Naive thymus-derived CD8-positive, alpha-beta T cell (primary cell): ENCODE measurements around the gene NEGR1. TPM values are rescaled to one million over a fixed set of nuclear protein-coding genes. Genes with fewer than 3 reads are reported as not detected.

Source experiments
- ATAC-seq, 2 donors: fragments of 150-1000 bp; cut with Tn5 transposase in 1 of 2; sonication (Bioruptor Pico), chemical (Tn5 transposase) in 1 of 2; 1 replicate in 1 of 2; 2 replicates in 1 of 2; pipeline ENCODE4 v1.10.0; 2021; ENCODE audit warnings: mild to moderate bottlenecking in 2 of 2, moderate library complexity in 2 of 2
- POLR2A ChIA-PET: fragments of 350-600 bp; sonication (Branson Sonifier 250); formaldehyde crosslinking; loops from one replicate; lab custom pipeline; 2021; ENCODE audit warnings: antibody characterized with exemption; lab: Charles Lee
- DNase-seq, 10 donors: peaks; one replicate each; pipeline versions ENCODE4 v3.0.0 to v3.0.0-alpha.2; 2020 to 2022
- H3K27ac Mint-ChIP-seq, 10 donors: one replicate each; pipeline ENCODE4 v1.8.0; 2020 to 2022; ENCODE audit warnings: mild to moderate bottlenecking in 10 of 10, mixed read lengths in 10 of 10, moderate library complexity in 4 of 10, inconsistent platforms in 1 of 10
- H3K27me3 Mint-ChIP-seq, 5 donors: one replicate each; pipeline ENCODE4 v1.8.0; 2021 to 2022; ENCODE audit warnings: mixed read lengths in 5 of 5
- H3K36me3 Mint-ChIP-seq, 3 donors: one replicate each; pipeline ENCODE4 v1.8.0; 2020 to 2022; ENCODE audit warnings: mixed read lengths in 3 of 3, mild to moderate bottlenecking in 2 of 3, inconsistent platforms in 1 of 3
- H3K4me1 Mint-ChIP-seq, 4 donors: one replicate each; pipeline ENCODE4 v1.8.0; 2021 to 2022; ENCODE audit warnings: mixed read lengths in 4 of 4
- H3K4me3 Mint-ChIP-seq, 10 donors: one replicate each; pipeline ENCODE4 v1.8.0; 2020 to 2022; ENCODE audit warnings: mild to moderate bottlenecking in 10 of 10, mixed read lengths in 10 of 10, moderate library complexity in 6 of 10, inconsistent platforms in 1 of 10
- H3K9me3 Mint-ChIP-seq, 9 donors: one replicate each; pipeline ENCODE4 v1.8.0; 2020 to 2022; ENCODE audit warnings: mixed read lengths in 9 of 9, mild to moderate bottlenecking in 3 of 9, inconsistent platforms in 1 of 9, moderate library complexity in 1 of 9
- polyA plus RNA-seq, 3 donors: library from polyadenylated mRNA; unstranded; fragments of 300-500 nt; fragmentation: Illumina TruSeq; gene quantifications; one replicate each; pipeline ENCODE4 v1.2.3, GENCODE V29; 2021
- total RNA-seq, 8 experiments: library from RNA in 2 of 8; stranded (reverse) in 2 of 8; gene quantifications; one replicate each; pipeline ENCODE4 v1.2.3 and lab custom pipeline; 2021 to 2026

NEGR1 gene
- total and polyA plus RNA-seq, 5 experiments from 2014 or later = not detected

DNA sequence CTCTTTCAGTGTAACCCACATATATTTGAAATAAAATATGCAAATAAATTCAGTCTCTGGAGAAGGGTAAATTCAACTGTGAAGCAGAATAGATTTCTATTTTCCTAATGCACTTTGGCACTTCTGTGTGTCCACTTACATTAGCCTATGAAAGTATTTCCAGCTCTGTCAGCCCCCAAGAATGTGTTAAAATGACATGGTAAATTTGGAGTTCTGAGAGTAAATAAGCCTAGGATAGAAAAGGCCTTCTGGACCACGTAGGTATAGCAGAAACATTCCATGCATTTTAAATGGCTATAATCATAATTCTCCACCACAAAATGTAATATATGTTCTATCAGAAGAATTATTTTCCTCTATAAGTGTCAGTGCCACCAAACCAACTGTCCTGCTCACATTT lies 276.2 kb downstream of the NEGR1 start:
- no peaks in the 10 kb centered on the region for H3K4me1 Mint-ChIP-seq
- POLR2A ChIA-PET = no interaction called here
- ATAC-seq (no peak), DNase-seq (no peak)
- H3K27ac Mint-ChIP-seq = no peak overlapping the region
- H3K9me3 Mint-ChIP-seq = no peaks in the 10 kb centered on the region
- peaks cover 0 to 6% (median 0%) of the 10 kb centered on the region in 5 donors for H3K27me3 Mint-ChIP-seq
- H3K36me3 Mint-ChIP-seq = no peaks in the 10 kb centered on the region
- no peak overlapping the region for H3K4me3 Mint-ChIP-seq

DNA sequence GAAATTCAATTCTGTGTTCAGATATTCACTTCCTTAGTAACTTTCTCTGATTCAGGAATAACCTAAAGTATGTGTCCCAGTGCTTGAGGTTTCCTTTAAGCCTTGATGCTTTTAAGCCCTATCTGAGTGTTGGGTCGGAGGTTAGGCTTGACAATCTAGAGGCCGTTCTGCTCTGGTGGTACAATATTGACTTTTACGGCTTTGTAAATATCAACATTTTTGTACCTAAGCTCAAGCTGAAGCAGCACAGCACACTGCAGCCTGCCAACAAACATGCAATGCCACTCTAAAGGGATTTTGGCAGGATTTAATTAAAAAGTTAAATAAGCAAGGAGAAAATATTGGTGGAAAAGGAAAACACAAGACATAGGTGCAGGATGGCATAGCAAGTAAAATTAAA lies 279.2 kb downstream of the NEGR1 start:
- no peak for DNase-seq
- H3K36me3 Mint-ChIP-seq = no peaks in the 10 kb centered on the region
- H3K4me1 Mint-ChIP-seq = no peaks in the 10 kb centered on the region
- H3K27me3 Mint-ChIP-seq = no peaks in the 10 kb centered on the region
- no peak for ATAC-seq
- POLR2A ChIA-PET = no interaction called here
- H3K9me3 Mint-ChIP-seq = peaks cover 0 to 2% (median 0%) of the 10 kb centered on the region in 9 donors
- H3K27ac Mint-ChIP-seq = no peak overlapping the region
- no peak overlapping the region for H3K4me3 Mint-ChIP-seq

DNA sequence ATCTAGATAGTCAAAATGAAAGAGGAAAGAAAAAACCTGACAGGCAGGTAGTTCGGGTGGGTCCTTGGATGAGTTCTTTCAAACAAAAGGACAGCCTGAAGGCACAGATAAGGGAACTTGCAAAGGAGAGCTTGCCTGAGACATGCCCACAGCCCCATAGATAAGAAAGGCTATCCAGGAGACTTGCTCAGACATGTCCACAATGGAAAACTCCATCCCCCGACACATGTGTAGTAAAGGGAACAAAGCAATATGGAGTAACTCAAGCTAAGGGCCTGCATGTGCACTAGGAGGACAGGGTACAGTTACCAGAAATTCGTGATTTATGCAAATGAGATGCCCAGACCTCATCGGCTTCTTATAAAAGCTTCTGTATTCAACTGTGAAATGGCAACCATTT lies 281.5 kb downstream of the NEGR1 start:
- POLR2A ChIA-PET = no interaction called here

DNA sequence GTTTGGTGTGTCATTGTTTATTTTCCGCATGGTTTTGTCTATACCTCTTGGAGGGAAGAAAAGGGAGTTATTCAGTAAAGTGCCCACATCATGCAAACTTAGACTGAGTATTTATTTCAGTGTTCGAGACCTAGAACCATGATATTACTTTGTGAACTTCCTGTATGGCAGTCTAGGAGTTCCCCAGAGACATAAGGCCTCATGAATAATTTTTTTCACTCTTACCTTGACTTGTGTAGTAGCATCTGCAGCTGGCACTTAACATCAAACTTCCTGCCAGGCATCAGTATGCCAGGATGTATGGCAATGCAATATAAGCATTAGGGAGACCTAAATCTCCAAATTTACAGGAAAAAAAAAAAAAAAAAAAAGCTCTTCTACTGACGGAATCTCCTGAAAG lies 287.7 kb downstream of the NEGR1 start:
- Mint-ChIP-seq H3K36me3 (no peaks in the 10 kb centered on the region), H3K27ac (no peak overlapping the region), H3K9me3 (peaks cover 0 to 14% (median 0%) of the 10 kb centered on the region in 9 donors), H3K4me3 (no peak overlapping the region), H3K27me3 (no peaks in the 10 kb centered on the region), H3K4me1 (no peaks in the 10 kb centered on the region)
- no peak for DNase-seq
- ATAC-seq = no peak
- POLR2A ChIA-PET = no interaction called here

More for the DNA sequence above, 281.5 kb downstream of the NEGR1 start:
- Mint-ChIP-seq H3K27ac (no peak overlapping the region), H3K36me3 (no peaks in the 10 kb centered on the region), H3K27me3 (no peaks in the 10 kb centered on the region), H3K4me3 (no peak overlapping the region), H3K4me1 (no peaks in the 10 kb centered on the region), H3K9me3 (peaks cover 0 to 10% (median 0%) of the 10 kb centered on the region in 9 donors)
- no peak for ATAC-seq
- no peak for DNase-seq

DNA sequence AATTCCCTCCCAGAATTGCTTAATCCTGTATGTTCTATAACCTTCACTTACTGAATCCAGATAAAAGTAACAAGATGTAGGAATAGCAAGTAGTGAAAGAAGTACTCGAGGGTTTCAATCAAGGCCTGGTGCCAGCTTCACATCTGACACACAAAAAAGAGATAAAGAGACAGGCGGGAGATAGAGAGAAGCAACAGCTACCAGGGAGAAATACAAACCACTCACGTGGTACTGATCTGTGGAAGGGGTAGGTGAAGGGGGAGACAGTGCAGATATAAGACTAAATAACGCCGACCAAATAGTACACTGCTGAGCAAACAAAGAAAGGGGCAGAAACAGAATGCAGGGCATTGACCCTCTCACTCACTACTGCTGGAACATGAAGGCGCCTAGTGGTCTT lies 295.2 kb downstream of the NEGR1 start:
- Mint-ChIP-seq H3K4me3 (no peak overlapping the region), H3K27ac (no peak overlapping the region), H3K4me1 (peaks cover 0 to 2% (median 0%) of the 10 kb centered on the region in 4 donors), H3K27me3 (peaks cover 0 to 3% (median 0%) of the 10 kb centered on the region in 5 donors), H3K9me3 (peaks cover 0 to 7% (median 0%) of the 10 kb centered on the region in 9 donors), H3K36me3 (no peaks in the 10 kb centered on the region)
- POLR2A ChIA-PET = no interaction called here
- DNase-seq (no peak), ATAC-seq (no peak)

DNA sequence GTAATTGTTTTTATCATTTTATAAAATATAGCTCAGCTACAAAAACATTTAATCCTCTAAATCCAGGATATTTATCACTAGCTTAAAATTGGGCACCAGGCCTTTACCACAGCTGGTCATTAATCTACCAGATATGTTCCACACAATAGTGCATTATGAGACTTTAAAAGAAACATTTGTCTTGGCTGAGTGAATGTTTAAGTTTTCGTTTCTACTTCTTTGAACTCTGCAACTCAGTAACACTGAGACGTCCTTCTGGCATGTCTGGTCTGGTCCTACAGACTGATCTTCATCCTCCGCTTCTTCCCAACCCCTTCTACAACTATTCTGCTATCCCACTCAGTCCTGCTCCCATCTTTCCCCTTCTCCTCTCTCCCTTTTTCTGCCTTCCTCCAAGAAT lies 296.2 kb downstream of the NEGR1 start:
- POLR2A ChIA-PET = no interaction called here
- Mint-ChIP-seq H3K36me3 (no peaks in the 10 kb centered on the region), H3K27me3 (peaks cover 0 to 3% (median 0%) of the 10 kb centered on the region in 5 donors), H3K9me3 (peaks cover 0 to 7% (median 0%) of the 10 kb centered on the region in 9 donors), H3K27ac (no peak overlapping the region), H3K4me1 (peaks cover 0 to 2% (median 0%) of the 10 kb centered on the region in 4 donors), H3K4me3 (no peak overlapping the region)
- DNase-seq = no peak
- ATAC-seq = no peak

DNA sequence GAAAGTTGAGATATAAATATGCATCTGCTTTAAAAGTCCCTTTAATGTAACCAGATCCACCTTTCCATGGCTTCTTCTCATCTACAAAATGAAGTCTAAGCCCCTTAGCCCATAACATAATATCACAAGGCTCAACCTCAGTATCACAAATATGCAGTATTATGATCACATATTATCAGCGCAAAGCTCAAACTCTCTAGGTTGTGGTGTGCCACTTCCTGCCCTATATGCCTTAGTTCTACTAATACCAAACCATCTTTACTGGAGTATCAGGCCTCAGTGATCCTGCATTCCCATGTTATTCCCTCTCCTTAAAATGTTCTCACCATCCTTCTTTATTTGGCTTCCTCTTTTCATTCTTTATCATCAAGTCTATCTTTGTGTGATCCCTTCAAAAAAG lies 301.8 kb downstream of the NEGR1 start:
- POLR2A ChIA-PET = no interaction called here
- Mint-ChIP-seq H3K4me3 (no peak overlapping the region), H3K9me3 (peaks cover 0 to 3% (median 0%) of the 10 kb centered on the region in 9 donors), H3K27ac (no peak overlapping the region), H3K27me3 (no peaks in the 10 kb centered on the region), H3K4me1 (no peaks in the 10 kb centered on the region), H3K36me3 (no peaks in the 10 kb centered on the region)
- DNase-seq (no peak), ATAC-seq (no peak)

DNA sequence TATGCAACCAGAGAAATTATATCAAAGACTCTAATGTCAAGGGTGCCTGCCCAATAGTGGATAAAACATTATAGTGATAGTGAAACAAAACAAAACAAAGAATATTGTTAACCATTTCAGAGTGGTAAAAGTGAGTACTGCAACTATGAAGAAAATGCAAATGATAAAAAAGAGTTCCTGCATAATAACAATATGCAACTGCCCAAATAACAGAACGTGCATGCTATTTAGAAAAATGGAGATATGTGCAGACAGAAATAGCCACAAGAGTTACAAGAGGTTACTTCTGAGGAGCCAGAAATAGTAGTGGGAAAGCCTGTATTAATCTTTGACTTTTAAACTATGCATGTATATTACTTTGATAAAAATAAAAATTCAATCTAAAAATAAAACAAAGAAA lies 302.5 kb downstream of the NEGR1 start:
- ATAC-seq = no peak
- DNase-seq = no peak
- Mint-ChIP-seq H3K27ac (no peak overlapping the region), H3K4me3 (no peak overlapping the region), H3K27me3 (no peaks in the 10 kb centered on the region), H3K36me3 (no peaks in the 10 kb centered on the region), H3K9me3 (peaks cover 0 to 3% (median 0%) of the 10 kb centered on the region in 9 donors), H3K4me1 (no peaks in the 10 kb centered on the region)
- POLR2A ChIA-PET = no interaction called here

DNA sequence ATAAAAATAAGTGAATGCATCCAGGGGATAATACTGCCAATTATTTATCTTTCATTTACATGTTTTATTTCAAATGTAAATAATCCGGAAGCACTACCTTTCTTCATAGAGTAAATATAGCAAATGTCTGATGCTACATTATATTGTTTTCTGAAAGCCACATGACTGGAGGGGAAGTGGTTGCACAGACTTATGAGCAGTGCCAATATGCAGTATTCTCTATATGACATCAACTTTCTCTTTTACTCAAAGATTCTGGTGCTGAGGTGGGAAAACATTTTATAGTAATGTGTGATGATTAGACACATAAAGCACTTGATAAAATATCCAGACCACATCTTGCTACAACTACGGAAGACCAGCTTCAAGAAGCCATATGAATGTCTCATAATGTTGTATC lies 314.7 kb downstream of the NEGR1 start:
- H3K4me1 Mint-ChIP-seq = no peaks in the 10 kb centered on the region

DNA sequence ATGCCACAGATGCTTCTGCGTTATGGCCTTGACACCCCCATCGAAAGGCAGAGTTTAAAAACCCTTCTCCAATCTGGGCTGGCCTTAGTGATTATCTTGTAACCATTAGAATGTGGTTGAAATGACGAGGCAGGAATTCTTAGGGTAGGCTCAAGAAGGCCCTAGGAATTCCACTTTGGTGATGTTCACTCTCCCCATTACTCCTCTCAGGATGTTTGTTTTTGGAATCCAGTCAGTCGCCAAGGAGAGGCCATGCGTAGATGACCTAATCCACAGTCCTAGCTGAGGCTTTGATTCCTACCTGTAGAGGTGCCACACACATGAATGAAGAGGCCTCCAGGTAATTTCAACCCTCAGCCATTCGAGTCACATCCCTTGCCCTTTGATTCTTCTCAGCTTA lies 318.2 kb downstream of the NEGR1 start:
- DNase-seq = no peak
- Mint-ChIP-seq H3K27me3 (peaks cover 0 to 1% (median 0%) of the 10 kb centered on the region in 5 donors), H3K27ac (no peak overlapping the region), H3K9me3 (peaks cover 0 to 2% (median 0%) of the 10 kb centered on the region in 9 donors), H3K4me3 (no peak overlapping the region), H3K36me3 (no peaks in the 10 kb centered on the region), H3K4me1 (no peaks in the 10 kb centered on the region)
- ATAC-seq = no peak
- POLR2A ChIA-PET = no interaction called here

More for the DNA sequence above, 314.7 kb downstream of the NEGR1 start:
- ATAC-seq = no peak
- no peak for DNase-seq
- Mint-ChIP-seq H3K36me3 (no peaks in the 10 kb centered on the region), H3K27ac (no peak overlapping the region), H3K4me3 (no peak overlapping the region), H3K27me3 (peaks cover 0 to 1% (median 0%) of the 10 kb centered on the region in 5 donors), H3K9me3 (peaks cover 0 to 9% (median 0%) of the 10 kb centered on the region in 9 donors)
- POLR2A ChIA-PET = no interaction called here

DNA sequence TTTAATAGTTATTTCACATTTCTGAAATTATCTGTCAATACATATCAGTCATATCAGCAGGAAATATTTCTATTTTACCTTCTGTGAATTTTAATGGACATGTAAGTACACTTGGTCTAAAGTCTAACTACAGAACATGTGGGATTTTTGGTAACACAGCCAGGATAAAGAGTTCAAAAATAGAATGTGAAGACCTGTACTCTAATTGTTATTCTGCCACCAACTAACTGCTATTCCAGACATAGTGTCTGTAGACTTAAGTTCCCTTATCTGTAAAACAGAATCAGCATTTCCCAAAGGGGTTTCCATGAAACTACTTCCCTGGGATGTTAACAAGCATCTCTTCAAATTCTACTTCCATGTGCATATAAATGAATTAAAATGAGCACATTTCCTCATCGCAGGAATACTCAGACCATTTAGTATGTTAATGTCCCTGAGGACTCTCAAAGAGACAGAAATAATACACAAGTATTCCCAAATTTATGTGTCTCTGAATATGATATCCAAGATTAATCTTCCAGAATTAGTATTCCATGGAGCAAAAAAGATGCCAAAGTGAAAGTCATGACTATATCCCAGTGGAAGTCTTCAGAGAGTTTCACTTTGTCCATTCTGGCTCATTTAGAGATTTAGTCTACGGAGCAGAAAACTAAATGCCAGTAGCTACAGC lies 325.6 kb downstream of the NEGR1 start:
- DNase-seq = no peak
- POLR2A ChIA-PET = no interaction called here
- H3K27ac Mint-ChIP-seq = no peak overlapping the region
- H3K4me3 Mint-ChIP-seq = no peak overlapping the region
- H3K36me3 Mint-ChIP-seq = no peaks in the 10 kb centered on the region
- ATAC-seq = no peak
- no peaks in the 10 kb centered on the region for H3K27me3 Mint-ChIP-seq
- H3K4me1 Mint-ChIP-seq = no peaks in the 10 kb centered on the region
- H3K9me3 Mint-ChIP-seq = peaks cover 0 to 5% (median 0%) of the 10 kb centered on the region in 9 donors

DNA sequence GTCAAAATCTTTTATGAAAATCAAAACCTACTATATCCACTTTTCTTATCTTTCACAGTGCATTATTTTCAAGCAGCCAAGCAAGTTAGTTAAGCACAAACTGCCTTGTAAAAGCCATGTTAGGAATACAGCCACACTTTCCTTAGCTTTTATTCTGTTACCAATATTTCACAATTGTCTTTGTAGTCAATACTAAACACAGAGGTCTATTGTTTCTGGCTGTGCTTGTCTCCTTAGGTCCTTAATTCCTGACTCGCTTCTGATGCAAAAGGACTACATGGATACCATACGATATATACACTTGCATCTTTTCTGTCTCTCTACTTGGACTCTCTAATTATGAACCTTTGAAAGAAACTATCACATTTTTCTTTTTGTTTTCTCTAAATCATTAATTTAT lies 331.8 kb downstream of the NEGR1 start:
- DNase-seq (no peak), ATAC-seq (no peak)
- POLR2A ChIA-PET = no interaction called here
- H3K36me3 Mint-ChIP-seq = no peaks in the 10 kb centered on the region
- no peak overlapping the region for H3K4me3 Mint-ChIP-seq
- no peaks in the 10 kb centered on the region for H3K4me1 Mint-ChIP-seq
- H3K27ac Mint-ChIP-seq = no peak overlapping the region
- H3K9me3 Mint-ChIP-seq = peaks cover 0 to 3% (median 0%) of the 10 kb centered on the region in 9 donors
- no peaks in the 10 kb centered on the region for H3K27me3 Mint-ChIP-seq

DNA sequence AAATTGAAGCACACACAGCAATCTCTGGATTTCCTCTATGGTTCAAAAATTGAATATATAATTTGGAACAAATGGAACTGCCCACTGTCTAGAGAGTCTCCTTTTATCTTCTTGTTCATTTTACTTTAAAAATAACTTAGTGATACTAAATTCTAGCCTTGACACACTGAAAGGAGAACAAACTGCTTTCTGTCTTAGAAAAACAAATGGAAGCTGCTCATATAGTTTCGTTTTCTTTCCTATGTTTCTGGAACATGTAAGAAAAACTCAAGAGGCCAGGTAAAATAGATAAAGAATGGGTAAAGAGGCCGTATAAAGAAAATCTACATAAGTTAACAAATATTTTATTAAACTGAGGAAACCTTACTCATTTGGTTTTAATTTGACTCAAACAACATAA lies 332.7 kb downstream of the NEGR1 start:
- POLR2A ChIA-PET = no interaction called here
- H3K4me1 Mint-ChIP-seq = no peaks in the 10 kb centered on the region
- DNase-seq = no peak
- H3K9me3 Mint-ChIP-seq = peaks cover 0 to 3% (median 0%) of the 10 kb centered on the region in 9 donors
- no peak overlapping the region for H3K27ac Mint-ChIP-seq
- H3K27me3 Mint-ChIP-seq = no peaks in the 10 kb centered on the region
- no peak overlapping the region for H3K4me3 Mint-ChIP-seq
- H3K36me3 Mint-ChIP-seq = no peaks in the 10 kb centered on the region
- no peak for ATAC-seq

DNA sequence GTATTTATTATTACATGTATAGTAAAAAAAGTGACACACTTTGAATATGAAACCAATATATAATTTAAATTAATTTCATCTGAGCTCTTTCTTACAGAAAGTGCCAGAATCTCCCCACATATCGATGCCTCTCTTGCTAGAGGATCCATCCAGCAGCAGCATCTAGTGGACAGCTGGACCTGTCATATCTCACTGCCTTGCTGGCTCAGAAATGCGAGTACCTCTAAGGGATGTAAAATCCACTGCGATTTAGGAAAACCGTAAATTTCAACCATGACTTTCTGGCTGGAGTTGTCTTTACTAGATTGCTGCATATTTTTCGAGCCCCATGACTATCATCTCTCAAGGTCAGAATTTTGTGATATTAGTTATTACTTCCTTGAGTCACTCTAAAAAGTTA lies 333.8 kb downstream of the NEGR1 start:
- no peak for ATAC-seq
- DNase-seq = no peak
- no peaks in the 10 kb centered on the region for H3K27me3 Mint-ChIP-seq
- no peaks in the 10 kb centered on the region for H3K4me1 Mint-ChIP-seq
- H3K9me3 Mint-ChIP-seq = peaks cover 0 to 3% (median 0%) of the 10 kb centered on the region in 9 donors
- POLR2A ChIA-PET = no interaction called here
- H3K4me3 Mint-ChIP-seq = no peak overlapping the region
- no peak overlapping the region for H3K27ac Mint-ChIP-seq
- H3K36me3 Mint-ChIP-seq = no peaks in the 10 kb centered on the region
